ENCODE results near the gene ENTREP3. TPM values are rescaled to one million over a fixed set of nuclear protein-coding genes. Genes with fewer than 3 reads are reported as not detected.

ENTREP3 gene
- total RNA-seq, 2 donors from 2014 or later, result 49.5 to 65.9 TPM

- Mint-ChIP-seq H3K4me1 (peaks cover 13% of the 10 kb centered on the region), H3K9me3 (no peaks in the 10 kb centered on the region), H3K36me3 (ENCODE audit: low read depth) (peaks cover 45% of the 10 kb centered on the region), H3K27ac (peak overlapping the region; percentile 85), H3K27me3 (ENCODE audit: insufficient read depth) (peaks cover 4% of the 10 kb centered on the region), H3K4me3 (peak overlapping the region; percentile 87)
- DNase-seq, result no peak
- TF ChIP-seq CTCF (conservative IDR thresholded peaks at IDR 0.05), result no peak
- WGBS, 2 experiments (ENCODE audit: insufficient coverage in 1 of 2, insufficient read length in 1 of 2), result 3 to 4% methylated on average over 10 to 43 of the region's 44 CpGs
- peak overlapping the region; percentile 91 for H3K4me3 ChIP-seq (ENCODE audit: low read length)
- no peaks in the 10 kb centered on the region for H3K27me3 ChIP-seq (ENCODE audit: control insufficient read depth, insufficient read depth, low read length, poor library complexity, severe bottlenecking)
- peaks cover 39% of the 10 kb centered on the region for H3K36me3 ChIP-seq (ENCODE audit: control insufficient read depth, insufficient read depth, low read length)
- H3K27ac ChIP-seq (ENCODE audit: low read depth, low read length), result peak overlapping the region; percentile 80
- no peaks in the 10 kb centered on the region for H3K9me3 ChIP-seq (ENCODE audit: control insufficient read depth, low read length)
- no peaks in the 10 kb centered on the region for H3K4me1 ChIP-seq (ENCODE audit: control insufficient read depth, insufficient read depth, low read length)
- peak overlapping the region; percentile 41 for H3K9ac ChIP-seq (ENCODE audit: extremely low read depth, low read length, poor library complexity, severe bottlenecking)
Measured at GRCh38 chr1:155272466-155273342, 17.4 kb upstream of the ENTREP3 start.

GRCh38 chr1:155269381-155269780, 14.1 kb upstream of the ENTREP3 start:
- no peak for TF ChIP-seq CTCF (conservative IDR thresholded peaks at IDR 0.05)
- no peak overlapping the region for H3K27ac ChIP-seq (ENCODE audit: low read depth, low read length)
- WGBS, 2 experiments (ENCODE audit: insufficient coverage in 1 of 2, insufficient read length in 1 of 2), result 96 to 98% methylated on average over 19 to 21 of the region's 21 CpGs
- H3K9me3 ChIP-seq (ENCODE audit: control insufficient read depth, low read length), result no peaks in the 10 kb centered on the region
- H3K4me1 ChIP-seq (ENCODE audit: control insufficient read depth, insufficient read depth, low read length), result no peaks in the 10 kb centered on the region
- no peaks in the 10 kb centered on the region for H3K27me3 ChIP-seq (ENCODE audit: control insufficient read depth, insufficient read depth, low read length, poor library complexity, severe bottlenecking)
- Mint-ChIP-seq H3K4me3 (no peak overlapping the region), H3K36me3 (ENCODE audit: low read depth) (peaks cover 74% of the 10 kb centered on the region), H3K27ac (no peak overlapping the region), H3K27me3 (ENCODE audit: insufficient read depth) (no peaks in the 10 kb centered on the region), H3K4me1 (peaks cover 13% of the 10 kb centered on the region), H3K9me3 (no peaks in the 10 kb centered on the region)
- no peak overlapping the region for H3K4me3 ChIP-seq (ENCODE audit: low read length)
- no peak overlapping the region for H3K9ac ChIP-seq (ENCODE audit: extremely low read depth, low read length, poor library complexity, severe bottlenecking)
- H3K36me3 ChIP-seq (ENCODE audit: control insufficient read depth, insufficient read depth, low read length), result peaks cover 72% of the 10 kb centered on the region
- no peak for DNase-seq

DNA sequence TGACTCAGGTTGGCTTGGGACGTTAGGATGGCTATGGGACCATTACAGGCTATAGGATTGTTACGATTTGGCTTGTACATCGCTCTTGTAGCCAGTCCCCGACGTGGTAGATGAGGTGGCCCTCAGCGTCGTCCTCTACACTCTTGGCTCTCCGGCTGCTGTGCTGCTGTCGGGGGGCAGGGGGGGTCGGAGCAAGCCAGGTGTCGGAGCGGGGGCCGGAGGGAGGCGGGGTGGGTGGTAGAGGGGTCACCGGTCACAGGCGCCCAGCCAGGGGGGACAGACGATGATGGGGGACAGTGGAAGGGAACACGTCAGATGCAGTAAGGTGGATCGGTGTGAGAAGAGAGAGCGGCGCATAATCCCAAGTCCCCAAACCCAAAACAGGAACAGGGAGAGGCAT, 13.3 kb upstream of the ENTREP3 start:
- TF ChIP-seq CTCF (conservative IDR thresholded peaks at IDR 0.05), result no peak
- 97 to 100% methylated on average over 7 to 21 of the region's 21 CpGs for WGBS, 2 experiments (ENCODE audit: insufficient coverage in 1 of 2, insufficient read length in 1 of 2)
- Histone ChIP-seq H3K9me3 (ENCODE audit: control insufficient read depth, low read length) (no peaks in the 10 kb centered on the region), H3K36me3 (ENCODE audit: control insufficient read depth, insufficient read depth, low read length) (peaks cover 80% of the 10 kb centered on the region), H3K4me3 (ENCODE audit: low read length) (no peak overlapping the region), H3K4me1 (ENCODE audit: control insufficient read depth, insufficient read depth, low read length) (no peaks in the 10 kb centered on the region), H3K27ac (ENCODE audit: low read depth, low read length) (no peak overlapping the region), H3K9ac (ENCODE audit: extremely low read depth, low read length, poor library complexity, severe bottlenecking) (no peak overlapping the region), H3K27me3 (ENCODE audit: control insufficient read depth, insufficient read depth, low read length, poor library complexity, severe bottlenecking) (no peaks in the 10 kb centered on the region)
- Mint-ChIP-seq H3K36me3 (ENCODE audit: low read depth) (peaks cover 80% of the 10 kb centered on the region), H3K27ac (no peak overlapping the region), H3K27me3 (ENCODE audit: insufficient read depth) (no peaks in the 10 kb centered on the region), H3K4me3 (no peak overlapping the region), H3K4me1 (peaks cover 10% of the 10 kb centered on the region), H3K9me3 (no peaks in the 10 kb centered on the region)
- no peak for DNase-seq

Data from endodermal cell (in vitro differentiated cells).